ENCODE results near the gene DNAJC8.

Gene DNAJC8

DNA sequence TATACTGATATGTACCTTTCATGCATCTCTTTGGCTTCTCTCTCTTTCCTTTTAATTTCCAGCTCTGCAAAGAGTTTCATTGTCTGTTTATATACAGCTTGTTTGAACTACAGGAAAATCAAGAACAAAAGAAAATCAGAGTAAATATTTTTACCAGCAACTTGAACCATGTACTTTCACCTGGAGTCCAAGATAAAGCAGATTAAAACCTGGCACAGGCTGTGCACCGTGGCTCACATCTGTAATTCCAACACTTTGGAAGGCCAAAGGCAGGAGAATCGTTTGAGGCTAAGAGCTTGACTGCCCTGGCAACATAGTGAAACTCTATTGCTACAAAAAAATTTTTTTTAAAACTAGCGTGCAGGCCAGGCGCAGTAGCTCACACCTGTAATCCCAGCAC is 27.6 kb downstream of the DNAJC8 start:
- in situ Hi-C loops (cut with HindIII; ENCODE audit: low sequenced_read_pairs): no loop called here

DNA sequence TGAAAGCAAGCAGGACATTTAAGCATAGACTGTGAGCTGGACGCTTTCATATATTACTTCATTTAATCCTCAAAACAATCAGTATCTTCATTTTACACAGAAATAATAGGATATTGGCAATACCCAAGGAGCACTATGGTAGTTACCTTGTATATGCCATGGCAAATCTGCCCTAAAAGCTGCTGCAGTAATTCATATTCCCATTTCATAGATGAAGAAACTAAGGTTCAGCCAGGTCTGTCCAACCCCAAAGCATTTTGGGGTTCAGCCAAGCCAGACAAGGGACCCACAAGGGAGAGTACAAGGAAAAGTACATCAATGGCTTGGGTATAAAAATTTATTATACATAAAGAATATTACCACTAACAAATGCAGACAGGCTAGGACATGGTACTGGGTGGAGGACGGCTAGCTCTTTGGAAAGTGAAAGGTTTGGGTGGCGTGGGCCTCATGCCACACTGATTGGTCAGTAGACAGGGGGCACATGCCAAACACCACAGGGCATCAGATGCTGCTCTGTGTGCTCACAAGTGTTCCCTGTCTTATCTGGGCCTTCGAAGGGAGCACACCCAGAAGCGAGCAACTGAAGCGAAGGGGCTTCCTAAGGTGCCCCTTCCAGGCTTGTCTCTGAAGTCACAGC is 32.5 kb downstream of the DNAJC8 start:
- in situ Hi-C loops (cut with HindIII; ENCODE audit: low sequenced_read_pairs): no loop called here

DNA sequence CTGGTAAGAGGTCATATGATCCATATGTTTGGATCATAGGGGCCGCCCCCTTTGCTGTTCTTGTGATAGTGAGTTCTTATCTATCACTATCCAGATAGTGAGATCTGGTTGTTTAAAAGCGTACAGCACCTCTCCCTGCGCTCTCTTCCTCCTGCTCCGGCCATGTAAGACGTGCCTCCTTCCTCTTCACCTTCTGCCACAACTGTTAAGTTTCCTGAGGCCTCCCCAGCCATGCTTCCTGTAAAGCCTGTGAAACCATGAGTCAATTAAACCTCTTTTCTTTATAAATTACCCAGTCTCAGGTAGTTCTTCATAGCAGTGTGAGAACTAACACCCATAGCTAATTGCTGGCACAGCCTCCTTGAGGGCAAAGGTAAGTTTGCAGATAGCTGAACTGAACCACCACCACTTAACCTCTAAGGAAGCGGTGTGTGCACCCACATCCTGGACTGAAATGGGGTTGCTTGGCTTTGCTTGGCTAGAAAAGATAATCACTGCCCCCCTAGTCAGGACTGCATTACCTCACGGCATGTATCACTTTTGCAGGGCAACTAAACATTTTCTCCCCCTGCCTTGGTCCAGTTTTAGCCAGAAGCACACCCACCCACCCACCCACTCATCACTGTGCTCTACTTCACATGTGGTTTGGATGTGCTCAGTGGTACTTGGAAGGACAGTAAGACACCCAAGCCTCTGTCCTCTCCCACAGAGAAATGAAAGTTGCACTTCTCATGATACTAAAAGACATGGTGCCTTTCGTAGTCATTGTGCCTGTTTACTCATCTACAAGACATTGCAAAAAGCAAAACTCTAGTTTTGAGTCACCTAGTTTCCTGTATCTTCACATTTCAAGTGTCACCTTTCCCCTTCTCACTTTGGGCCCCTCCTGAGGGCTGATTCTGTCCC is 33.2 kb downstream of the DNAJC8 start:
- in situ Hi-C loops (cut with HindIII; ENCODE audit: low sequenced_read_pairs): no loop called here

DNA sequence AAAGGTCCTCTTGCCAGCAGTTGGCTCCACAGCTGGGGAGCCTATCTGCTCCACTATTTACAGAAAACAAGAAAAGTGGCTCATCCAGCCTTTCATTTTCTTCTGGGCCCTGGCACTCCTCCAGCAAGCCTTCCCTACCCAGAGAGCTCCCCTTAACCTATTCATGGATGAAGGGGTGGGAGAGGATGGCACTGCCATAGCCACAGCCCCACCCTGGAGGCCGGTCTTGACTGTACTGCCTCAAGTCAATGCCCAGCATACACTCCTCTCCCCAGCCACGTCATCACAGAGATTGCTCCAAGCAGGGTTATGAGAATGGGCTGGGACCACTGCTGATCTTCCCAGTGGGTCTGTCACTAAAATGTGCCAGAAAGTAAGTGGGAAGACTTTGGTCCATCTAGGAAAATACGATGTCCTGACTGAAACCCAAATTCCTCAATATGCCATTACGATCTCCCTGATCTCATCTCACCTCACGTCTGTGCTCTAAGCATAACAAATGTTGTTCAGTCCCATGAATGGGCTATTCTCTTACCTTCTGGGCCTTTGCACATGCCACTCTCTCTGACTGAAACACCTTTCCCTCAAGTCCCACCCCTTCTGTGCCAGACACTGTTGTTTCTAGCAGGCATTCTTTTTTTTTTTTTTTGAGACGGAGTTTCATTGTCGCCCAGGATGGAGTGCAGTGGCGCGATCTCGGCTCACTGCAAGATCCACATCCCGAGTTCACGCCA is 35.0 kb downstream of the DNAJC8 start:
- in situ Hi-C loops (cut with HindIII; ENCODE audit: low sequenced_read_pairs): no loop called here

DNA sequence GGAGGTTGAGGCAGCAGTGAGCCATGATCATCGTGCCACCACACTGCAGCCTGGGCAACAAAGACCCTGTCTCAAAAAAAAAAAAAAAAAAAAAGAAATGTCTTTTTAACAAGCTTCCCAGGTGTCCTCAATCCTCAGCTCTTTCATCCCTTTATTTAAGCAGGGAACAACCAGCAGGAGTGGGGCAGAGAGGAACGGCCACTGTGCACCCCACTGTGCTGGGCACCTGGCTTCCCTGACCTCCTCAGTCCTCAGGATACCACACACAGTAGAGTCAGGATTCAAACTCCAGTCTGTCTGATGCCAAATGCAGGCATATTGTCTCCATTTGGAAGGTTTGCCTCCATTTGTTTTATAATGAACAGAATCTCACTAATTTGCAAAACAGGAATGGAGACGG is 36.5 kb downstream of the DNAJC8 start:
- in situ Hi-C loops (cut with HindIII; ENCODE audit: low sequenced_read_pairs): no loop called here

DNA sequence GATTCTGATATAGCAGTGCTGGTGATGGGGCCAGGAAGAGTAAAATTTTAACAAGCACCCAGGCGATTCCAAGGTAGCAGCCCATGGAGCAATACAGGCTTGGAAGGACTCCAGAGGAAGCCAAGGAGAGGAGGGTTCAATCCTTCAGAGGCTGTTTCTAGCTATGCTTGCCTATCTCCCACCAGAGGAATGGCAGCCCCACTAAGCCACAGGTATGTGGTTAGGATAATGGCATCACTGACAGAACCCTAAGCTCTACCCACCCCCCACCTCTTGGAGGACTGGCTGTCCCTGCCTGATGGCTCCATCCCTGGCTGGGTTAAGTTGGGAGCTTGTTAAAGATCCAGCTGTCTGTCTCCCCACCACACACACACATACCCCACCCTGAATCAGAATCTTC is 37.0 kb downstream of the DNAJC8 start:
- in situ Hi-C loops (cut with HindIII; ENCODE audit: low sequenced_read_pairs): no loop called here

DNA sequence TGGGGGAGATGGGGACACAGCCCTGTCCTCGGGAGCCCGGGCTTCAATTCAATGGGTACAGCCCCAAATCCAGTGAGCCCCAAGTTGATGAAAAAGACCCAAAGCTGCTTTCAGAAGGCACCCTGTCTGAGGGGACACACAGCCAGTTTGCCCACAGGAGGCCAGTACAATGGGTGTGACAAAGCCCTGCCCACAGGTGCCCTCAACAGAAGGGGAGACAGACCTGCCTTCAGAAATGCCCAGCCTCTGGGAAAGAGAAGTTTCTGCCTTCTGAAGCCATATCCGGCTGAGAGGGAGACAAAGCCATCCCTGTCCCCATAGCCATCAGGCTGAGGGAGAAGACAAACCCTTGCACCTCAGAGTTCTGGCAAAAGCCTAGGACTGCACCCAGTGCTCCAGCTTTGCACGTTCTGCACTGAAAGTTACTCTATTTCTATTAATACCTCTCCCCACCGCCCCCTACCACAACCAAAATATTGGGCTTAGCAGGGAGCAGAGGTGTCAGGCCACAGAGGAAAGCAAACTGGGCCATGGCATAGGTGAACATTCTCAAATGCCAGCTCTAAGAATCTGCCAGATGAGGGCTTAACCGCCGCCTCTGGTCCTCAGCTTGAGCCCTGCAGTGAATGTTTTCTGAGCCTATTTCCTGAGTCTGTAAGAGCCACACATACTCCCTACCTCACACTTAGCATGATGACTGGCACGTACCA is 38.3 kb downstream of the DNAJC8 start:
- in situ Hi-C loops (cut with HindIII; ENCODE audit: low sequenced_read_pairs): no loop called here

DNA sequence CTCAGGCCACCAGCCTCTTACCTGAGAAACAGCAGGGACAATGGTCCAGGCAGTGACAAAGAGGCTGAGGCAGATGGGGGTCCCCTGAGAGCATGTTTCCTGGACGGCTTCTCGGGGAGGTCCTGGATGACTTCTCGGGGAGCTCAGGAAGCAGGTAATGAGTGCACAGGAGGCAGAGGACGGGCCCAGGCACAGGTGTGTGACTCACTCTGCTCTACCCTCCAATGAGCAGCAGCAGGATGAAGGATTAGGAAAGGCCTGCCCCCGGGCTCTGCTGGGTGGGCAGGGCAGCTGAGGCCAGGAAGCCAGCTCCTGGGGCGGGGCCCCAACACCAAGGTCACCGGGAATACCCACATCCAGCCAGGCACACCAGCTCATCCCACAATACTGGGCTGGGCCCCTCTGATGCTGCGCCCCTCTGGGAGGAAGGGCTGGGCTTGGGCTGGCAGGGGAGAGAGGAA is 39.1 kb downstream of the DNAJC8 start:
- in situ Hi-C loops (cut with HindIII; ENCODE audit: low sequenced_read_pairs): no loop called here

DNA sequence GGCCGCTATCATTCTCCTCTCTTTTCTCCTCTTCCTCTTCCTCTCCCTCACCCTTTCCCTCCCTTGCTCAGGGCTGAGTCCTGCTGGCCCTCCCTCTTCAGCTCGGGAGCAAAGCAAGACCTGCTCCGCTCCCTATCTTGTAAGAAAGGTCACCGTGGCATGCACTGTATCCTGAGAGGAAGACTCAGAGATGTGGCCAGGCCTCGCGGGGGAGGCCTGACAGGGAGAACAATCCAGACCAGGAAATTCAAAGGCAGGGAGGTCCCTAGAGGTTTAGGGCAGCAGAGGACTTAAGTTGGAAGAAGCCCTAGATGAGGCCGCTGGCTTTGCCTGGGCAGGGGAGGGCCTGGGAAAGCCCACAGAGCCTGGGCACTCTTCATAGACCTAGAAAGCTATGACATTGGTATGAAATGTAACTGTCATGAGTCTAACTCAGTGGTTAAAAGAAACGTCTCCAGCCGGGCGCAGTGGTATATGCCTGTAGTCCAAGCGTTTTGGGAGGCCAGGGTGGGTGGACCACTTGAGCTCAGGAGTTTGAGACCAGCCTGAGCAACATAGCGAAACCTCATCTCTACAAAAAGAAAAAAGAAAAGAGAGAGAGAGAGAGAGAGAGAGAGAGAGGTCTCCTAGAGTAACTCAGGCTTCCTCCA is 41.7 kb downstream of the DNAJC8 start:
- in situ Hi-C loops (cut with HindIII; ENCODE audit: low sequenced_read_pairs): no loop called here

DNA sequence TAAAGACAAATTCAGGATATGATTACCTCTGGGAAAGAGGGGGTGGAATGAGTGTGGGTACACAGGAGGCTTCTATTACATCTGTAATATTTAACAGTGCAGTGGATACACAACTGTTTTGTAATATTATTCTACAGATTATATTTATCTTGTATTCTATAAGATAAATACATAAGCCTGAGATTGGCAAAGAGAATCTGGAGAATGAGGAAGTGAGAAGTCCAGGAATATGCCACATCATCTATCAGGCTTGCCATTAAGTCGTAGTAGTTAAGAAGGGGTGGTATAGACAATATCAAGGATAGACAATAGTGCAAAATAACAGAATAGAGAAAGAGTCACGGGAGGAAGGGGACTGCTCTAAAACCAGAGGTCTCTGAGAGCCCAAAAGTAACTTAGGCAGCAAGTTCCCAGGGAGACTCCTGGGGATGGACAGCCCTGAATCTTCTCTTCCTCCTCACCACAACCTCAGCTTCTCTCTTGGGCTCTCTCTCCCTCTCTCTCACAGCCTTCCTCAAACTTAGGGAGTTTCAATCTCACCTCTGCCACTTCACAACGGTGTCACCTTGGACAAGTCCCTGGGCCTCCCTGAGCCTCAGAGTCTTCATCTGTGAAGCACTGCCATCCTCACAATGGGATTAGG is 42.4 kb downstream of the DNAJC8 start:
- in situ Hi-C loops (cut with HindIII; ENCODE audit: low sequenced_read_pairs): no loop called here

DNA sequence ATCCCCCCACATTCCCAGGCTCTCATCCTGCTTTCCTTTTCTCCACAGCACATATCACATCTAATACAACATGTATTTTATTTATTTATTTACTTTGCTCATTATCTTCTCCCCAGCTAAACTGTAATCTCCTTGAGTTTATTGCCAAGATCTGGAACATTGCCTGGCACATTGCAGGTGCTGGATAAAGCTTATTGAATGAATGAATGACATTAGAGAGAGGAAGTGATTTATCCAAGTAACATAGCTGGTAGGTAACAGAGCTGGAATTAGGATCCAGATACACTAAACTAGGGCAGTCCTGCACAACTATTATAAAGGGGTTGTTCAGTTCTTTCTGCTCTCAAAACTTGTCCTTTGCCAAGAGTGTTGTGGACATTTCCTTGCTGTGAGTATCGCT is 47.8 kb downstream of the DNAJC8 start:
- in situ Hi-C loops (cut with HindIII; ENCODE audit: low sequenced_read_pairs): no loop called here

DNA sequence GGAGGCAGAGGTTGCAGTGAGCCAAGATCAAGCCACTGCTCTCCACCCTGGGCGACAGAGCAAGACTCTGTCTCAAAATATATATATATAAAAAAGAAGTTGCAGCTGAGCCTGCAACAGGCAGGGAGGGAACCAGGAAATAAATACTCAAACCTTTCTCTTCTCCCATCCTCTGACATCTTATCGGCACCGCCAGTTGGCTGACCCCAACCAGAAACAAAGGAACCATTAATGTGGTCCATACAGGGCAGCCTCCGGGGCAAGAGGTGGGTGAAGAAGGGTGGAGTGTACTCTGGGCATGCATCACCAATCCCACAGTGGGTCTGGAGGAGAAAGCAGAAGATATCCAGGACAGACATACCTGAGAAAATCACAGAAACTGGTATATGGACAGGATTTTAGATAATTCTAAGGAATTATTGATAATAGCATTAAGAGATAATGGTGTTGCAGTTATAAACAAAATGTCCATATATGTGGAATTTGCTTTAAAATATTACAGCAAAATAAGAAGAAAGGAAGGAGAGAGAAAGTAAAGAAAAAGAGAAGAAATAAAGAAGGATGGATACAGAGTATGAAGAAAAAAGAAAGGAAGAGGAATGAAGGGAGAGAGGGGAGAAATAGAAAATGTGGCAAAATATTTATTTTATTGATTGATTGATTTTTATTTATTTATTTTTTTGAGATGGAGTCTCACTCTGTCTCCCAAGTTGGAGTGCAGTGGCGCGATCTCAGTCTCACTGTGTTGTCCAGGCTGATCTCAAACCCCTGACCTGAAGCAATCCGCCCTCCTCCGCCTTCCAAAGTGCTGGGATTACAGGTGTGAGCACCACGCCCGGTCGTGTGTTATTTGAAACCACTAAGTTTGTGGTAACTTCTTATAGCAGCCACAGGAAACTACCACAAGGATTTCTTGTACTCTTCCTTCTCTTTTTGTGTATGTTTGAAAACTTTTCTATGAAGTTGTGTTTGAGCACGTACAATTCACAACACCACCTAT is 52.2 kb downstream of the DNAJC8 start:
- in situ Hi-C loops (cut with HindIII; ENCODE audit: low sequenced_read_pairs): no loop called here

DNA sequence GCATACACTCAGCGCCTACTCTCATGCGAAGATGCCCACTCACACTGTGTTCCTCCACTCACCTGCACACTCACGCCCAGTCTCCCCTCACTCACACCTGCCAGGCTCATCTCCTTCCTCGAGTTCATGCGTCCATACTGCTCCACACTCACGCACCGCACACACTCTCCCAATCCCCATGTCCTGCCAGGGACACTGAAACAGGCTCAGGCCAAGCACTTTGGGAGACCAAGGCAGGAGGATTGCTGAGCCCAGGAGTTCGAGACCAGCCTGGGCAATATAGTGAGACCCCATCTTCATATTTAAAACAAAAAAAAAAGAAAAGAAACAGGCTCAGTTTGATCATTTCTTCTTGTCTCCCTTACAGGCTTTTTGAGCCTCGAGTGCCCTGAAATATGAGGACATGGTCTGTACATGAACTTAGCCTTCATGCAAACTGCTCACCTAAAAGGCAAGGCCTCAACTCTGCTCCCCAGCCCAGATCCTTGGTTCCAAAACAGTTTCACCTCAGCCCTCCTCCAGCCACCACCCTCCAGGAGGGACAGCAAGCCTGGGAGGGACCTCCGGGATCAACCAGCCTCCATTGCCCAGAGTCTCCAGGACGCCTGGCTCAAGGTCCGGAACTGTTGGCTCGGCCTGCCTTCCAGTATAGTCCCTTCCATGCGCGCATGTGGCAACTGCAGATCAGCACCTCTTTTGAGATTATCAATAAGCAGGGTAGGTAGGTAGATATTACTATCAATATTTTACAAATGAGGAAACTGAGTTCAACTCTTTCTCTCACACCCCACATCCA is 53.9 kb downstream of the DNAJC8 start:
- in situ Hi-C loops (cut with HindIII; ENCODE audit: low sequenced_read_pairs): no loop called here

DNA sequence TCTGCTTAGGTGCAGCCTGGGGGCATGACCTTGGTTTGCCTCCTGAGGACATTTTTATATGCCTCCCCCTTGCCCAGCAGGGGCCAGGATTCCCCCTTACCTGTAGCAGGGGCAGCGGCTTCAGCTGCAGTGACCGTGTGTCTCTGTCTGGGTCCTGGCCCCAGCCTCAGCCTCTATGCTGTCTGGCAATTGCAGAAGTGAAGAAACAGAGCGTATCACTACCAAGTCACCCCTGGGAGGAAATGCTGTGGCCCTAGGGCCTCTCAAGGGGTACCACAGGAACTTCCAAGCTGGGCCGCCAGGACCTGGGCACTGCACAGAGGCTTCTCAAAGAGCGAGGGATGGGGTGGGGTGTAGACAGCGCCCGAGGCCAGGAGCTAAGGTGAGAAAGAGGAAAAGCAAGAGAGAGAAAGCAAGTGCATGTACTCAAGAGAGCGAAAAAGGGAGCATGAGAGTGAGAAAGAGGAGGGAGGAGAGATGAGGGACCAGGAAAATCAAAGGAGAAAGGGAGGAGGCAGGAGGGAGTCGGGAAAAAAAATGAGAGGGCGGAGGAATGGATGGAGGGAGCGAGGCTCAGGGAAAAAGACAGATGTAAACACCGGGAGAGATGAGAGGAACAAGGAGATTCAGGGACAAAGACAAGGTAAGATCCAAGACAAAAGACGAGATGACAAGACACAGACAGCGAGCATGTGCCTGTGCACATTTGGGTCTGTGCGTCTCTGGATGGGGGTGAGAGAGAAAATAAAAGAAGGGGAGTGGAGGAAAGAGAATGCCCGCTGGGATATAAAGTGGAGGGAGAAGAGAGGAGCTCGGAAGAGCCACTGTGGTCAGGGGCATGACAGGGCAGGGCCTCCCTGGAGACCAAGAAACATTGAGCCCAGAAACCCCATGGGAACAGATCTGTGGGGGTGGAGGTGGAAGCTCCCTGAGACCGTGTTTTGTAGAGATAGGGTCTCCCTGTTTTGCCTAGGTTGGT is 56.0 kb downstream of the DNAJC8 start, which contains the start of gene PTAFR:
Gene PTAFR (minus strand): TSS at position 199 of the 979 bp plus-strand sequence. CDS start 25,669 bp downstream, outside the sequence.
- in situ Hi-C loops (cut with HindIII; ENCODE audit: low sequenced_read_pairs): no loop called here

DNA sequence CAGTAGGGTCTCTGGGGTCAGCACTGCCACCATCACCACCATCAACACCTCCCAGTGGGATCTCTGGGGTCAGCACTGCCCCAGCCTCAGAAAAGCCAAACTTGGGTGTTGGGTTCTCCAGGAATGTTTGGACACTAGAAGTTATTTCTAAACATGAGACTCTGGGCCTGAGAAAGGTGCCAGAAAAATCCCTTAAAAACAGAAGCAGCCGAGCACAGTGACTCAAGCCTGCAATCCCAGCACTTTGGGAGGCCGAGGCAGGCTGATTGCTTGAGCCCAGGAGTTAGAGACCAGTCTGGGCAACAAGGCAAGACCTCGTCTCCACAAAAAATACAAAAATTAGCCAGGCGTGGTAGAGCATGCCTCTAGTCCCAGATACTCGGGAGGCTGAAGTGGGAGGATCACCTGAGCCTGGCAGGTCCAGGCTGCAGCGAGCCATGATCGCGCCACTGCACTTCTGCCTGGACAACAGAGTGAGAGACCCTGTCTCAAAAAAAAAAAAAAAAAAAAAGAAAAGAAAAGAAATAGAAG is 56.8 kb downstream of the DNAJC8 start:
- in situ Hi-C loops (cut with HindIII; ENCODE audit: low sequenced_read_pairs): no loop called here

DNA sequence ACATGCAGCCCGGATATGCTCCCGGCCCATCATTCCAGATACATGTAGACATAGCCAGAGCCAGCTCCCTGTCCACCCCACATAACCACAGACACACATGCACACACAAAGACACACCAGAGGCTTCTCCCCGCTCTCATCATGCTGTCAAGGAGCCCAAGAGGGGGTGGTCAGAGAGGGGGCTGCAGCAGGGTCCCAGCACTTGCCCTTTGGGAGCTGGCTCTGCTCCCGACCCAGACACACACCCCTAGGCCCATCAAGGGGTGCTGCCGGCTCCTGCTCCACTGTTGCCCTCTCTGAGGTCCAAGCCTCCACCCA is 58.9 kb downstream of the DNAJC8 start:
- in situ Hi-C loops (cut with HindIII; ENCODE audit: low sequenced_read_pairs): no loop called here
